NCI-H2227 (cell line): ENCODE results near the gene EXOG.

ENCODE experiments used
- DNase-seq: peaks from one replicate; lab custom pipeline; 2025; ENCODE audit not compliant: unreplicated experiment; lab: John Stamatoyannopoulos, UW

EXOG gene

GRCh38 chr3:38544926-38545325, 48.8 kb downstream of the EXOG start:
- no peak for DNase-seq

GRCh38 chr3:38545550-38545949, 49.4 kb downstream of the EXOG start:
- no peak for DNase-seq

DNA sequence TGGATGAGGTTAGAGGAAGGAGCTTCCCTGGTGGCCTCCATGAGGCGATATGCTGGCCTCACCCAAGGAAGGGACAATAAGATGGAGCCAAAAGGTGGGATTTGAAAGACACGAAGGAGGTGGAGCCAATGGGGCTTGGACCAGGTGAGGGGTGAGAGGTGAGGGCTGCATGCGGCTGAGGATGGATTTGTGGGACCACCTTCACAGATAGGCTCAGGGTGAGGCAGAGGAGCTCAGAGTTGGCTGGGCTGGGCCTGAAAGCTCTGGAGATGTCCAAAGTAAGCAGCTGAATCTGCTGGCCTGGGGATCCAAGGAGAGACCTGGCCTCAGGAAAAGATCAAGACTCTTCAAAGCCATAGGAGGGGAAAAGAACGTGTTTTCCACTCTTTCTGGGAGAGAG, 49.8 kb downstream of the EXOG start:
- no peak for DNase-seq

DNA sequence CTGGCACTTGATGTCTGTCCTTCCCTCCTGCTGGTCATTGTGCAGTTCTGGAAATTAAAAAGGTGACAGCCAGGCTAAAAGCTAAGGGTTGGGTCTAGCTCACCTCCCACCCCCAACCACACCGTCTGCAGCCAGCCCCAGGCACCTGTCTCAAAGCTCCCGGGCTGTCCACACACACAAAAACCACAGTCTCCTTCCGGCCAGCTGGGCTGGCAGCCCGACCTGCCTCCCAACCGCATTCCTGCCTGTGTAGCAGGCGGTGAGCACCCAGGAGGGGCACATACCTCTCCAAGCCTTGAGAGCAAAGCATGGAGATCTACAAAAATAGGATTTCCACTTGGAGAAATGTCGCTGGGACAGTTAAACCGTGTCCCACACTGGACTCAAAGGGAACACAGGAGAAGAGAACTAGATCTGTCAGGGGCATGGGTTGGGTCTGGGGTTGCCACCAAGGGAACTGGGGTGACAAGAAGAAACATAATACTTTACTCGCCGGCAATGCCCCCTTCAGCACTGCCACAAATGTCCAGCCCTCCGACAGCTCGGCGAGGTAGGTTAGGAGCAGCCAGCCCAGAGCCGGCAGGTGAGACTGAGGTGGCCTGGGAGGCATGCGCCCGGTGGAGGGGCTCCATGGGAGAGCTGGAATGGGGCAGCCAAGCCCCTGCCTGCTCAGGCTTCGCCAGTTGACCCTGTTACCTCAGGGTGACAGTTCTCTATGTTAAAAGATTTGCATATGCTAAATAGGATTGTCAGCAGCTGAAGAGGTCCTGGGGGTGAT, 52.2 kb downstream of the EXOG start:
- DNase-seq: no peak

DNA sequence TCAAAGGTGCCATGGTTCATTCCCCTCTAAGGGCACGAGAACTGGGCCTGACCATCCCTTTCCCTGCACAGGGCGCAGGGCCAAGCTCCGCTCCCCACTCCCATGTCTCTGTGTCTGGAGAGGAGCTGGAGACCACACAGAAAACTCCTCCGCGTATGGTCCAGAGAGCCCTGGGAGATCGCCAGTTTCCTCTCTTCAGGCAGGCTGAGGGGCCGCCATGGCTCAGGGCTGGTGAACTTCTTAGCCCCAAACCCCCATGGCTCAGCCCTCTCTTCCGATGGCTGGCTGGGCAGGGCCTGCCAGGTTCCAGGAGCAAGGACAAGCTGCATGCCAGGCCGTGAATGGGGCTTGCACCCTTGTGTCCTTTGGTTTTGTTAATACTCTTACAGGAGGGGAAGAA, 52.9 kb downstream of the EXOG start:
- no peak for DNase-seq

GRCh38 chr3:38549486-38549885, 53.3 kb downstream of the EXOG start:
- no peak for DNase-seq

DNA sequence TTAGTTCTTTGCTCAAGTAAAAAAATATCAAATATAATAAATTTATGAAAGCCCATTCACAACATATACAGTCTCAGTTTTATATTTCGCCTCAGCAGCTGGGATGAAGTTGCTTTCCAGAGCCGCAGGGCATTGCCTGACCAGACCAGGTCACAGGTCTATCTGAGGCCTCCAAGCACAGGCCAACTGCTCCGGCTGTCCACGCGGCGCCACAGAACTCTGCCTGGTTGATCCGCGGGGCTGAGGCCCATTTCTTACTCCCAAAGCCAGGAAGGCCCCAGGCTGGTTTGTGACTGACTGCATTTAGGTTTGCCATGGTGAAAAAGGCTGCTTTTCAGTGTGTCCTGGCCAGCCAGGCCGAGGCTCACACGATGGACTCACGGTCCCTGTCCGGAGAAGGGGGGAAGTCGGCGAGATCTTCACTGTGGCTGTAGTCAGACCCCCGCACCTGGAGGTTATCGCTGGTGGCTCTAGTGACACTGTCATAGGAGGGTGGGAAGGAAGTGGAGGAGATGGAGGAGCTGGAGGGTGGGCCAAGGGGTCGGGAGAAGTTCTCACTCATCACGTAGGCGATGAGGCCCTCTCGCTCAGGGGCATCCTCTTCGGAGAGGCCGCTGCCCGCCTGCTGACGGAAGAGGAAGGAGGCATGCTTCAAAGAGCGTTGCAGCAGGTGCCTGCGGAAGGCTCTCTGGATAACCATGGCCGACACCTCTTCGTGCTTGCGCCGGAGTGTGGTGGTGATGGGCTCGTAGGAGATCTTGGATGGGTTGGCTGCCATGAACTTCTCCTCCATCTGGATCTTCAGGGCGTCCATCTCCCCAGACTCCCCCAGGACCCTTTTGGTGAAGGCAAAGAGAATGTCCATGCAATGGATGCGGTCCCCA, 54.1 kb downstream of the EXOG start:
- DNase-seq: no peak

- no peak for DNase-seq
These were observed 55.1 kb downstream of the EXOG start for GRCh38 chr3:38551026-38551832.

DNA sequence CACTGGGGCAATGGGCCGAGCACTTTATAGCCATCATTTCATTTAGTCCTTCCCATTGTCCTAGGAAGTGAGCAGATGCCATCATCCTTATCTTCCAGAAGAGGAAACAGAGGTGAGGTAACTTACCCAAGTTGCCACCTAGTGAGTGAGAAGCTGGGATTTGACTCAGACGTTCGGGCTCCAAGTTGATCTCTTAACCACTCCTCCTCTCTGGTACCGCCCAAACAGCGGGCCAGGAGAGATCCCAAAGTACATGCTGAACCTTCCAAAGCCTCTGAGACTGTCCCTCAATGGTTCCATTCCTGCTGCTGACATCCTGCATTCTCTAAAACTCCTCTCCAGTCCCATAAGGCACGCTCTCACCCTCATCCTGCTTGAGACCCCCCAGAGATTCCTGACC, 56.2 kb downstream of the EXOG start:
- no peak for DNase-seq

- no peak for DNase-seq
These were observed 56.9 kb downstream of the EXOG start for GRCh38 chr3:38553071-38553470.

DNA sequence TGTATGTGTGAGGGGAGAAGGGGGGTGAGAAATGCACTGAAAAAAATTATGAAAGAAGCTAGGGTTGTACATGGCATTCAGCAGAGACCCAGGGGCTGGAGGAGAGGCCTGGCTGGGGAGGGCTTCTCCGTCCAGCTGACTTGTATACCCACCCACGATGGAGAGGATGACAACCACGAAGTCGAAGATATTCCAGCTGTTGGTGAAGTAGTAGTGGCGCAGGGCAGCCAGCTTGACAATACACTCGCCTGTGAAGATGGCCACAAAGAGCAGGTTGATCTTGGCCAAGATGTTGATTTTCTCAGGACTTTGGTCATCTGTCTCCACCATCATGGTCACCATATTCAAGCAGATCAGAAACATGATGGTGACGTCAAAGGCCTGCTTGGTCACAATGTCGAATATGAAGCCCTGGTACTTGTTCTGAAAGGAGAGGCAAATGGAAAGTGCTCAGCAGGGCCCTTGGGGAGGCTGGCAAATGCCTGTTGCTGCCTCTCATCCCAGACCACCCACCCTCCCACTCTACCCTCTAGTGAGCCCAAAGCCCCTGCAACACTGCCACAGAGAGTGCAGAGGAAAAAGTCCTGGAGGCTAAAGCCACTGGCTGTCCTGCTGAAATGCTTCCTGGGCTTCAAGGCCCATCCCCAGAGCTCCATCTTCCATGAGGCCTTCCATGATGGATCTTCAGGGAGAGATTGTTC, 58.1 kb downstream of the EXOG start:
- no peak for DNase-seq

DNA sequence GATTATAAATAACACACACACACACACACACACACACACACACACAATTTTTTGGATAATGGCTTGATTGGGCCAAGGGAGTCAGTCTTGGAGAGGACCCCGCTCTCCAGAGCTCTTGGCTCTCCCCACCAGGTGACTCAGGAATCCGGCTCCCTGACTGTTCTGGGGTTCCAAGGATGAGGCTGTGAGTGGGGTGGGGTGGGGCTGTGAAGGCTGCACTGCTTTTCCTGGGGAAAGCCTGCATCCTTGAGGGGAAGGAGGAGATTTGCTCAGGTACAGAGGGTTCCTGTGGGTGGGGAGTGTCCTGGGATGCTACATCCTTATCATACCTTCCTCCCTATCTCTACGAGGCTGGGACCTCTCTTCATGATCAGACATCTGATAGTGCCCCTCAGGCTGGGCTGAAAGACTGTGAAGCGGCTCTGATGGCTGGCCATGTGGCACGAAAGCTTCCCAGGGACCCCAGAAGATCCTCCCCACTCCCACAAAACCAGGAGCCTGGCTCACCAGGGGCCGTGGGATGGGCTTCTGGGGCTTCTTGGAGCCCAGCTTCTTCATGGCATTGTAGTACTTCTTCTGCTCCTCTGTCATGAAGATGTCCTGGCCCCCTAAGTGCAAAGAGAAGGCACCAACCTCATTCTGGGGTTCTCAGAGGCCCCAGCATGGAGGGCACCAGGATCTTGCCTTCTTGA, 59.2 kb downstream of the EXOG start:
- DNase-seq: no peak

DNA sequence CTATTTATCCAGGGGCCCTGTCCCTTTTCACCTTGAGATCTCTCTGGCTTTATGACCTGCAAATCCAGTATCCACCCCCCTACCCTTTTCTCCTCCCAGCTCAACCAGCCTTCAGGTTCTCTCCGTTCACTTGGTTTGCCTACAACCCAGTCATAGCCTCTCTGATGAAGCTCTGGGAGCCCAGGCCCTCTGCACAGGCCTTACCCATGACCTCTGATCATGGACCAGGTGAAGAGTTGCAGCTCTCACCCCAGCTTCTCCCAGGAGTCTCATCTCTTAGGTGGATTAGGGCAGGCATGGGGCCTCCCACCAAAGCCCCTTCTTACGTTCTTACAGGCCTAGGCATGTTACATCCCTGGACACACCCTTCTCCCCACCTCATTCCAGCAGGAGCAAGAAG, 59.8 kb downstream of the EXOG start:
- DNase-seq: no peak

- no peak for DNase-seq
These were observed 60.7 kb downstream of the EXOG start for GRCh38 chr3:38556640-38557358.

DNA sequence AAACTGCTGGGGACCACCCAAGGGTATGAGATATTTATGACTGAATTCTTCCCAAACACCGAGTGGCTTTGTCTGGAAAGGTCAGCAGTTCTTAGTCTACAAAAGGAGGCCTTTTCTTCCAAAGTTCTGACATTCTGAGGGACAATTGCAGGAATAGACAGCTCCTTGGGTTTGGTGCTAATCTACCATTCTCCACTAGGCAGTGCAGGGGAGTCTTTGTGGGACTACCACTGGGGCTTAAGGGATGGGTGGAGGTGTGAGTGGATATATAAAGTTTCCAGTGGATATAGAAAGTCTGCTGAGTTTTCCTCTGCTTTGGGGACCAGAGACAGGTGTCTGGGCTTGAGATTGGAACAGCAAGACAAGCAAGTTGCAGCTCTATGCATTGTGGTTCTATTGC, 62.7 kb downstream of the EXOG start:
- DNase-seq: no peak

DNA sequence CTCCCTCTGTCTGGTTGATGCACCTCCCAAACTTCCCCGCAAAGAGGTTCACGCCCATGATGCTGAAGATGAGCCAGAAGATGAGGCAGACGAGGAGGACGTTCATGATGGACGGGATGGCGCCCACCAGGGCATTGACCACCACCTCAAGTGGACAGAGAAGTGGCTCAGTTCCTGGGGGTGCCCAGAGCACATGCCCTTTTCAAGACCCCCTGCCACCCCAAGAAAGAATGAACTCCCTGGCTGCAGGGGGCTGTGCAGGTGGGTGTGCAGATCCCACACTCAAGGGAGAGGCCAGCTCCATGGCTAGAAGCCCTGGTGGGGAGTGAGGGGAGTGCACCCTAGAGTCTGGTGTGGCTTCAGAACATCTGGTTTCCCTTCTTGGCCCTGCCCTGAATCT, 64.1 kb downstream of the EXOG start:
- no peak for DNase-seq

DNA sequence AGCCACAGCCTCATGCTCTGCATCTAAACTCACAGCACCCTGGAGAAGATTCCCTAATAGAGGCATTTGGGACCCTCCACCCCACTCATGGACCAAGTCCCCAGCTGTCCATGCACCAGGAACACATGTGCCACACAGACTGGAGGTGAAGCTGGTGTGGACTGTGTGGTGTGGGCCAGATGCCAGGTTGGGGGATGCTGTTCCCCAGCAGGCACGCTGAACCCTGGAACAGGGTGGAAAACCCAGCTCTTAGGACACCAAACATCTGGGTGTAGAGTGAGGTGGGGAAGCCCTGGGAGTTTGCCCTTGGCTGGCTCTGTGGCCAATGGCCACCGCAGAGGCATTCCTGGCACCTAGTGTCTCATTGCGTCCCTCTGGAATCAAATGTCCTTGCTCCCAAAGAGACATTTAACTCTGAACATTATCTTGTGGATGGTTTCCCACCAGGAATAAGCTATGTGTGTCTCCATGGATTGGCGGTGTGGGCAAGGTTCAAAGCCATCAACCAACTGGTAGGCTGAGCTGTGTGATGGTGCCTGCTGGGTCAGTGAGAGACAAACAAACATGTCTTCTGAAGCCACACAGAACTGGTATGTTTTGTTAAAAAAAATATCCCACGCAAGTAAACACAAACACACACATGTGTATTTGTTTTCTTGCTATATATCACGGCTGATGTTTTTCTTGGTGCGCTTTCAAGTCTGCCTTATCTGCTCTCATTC, 65.0 kb downstream of the EXOG start:
- DNase-seq: no peak

DNA sequence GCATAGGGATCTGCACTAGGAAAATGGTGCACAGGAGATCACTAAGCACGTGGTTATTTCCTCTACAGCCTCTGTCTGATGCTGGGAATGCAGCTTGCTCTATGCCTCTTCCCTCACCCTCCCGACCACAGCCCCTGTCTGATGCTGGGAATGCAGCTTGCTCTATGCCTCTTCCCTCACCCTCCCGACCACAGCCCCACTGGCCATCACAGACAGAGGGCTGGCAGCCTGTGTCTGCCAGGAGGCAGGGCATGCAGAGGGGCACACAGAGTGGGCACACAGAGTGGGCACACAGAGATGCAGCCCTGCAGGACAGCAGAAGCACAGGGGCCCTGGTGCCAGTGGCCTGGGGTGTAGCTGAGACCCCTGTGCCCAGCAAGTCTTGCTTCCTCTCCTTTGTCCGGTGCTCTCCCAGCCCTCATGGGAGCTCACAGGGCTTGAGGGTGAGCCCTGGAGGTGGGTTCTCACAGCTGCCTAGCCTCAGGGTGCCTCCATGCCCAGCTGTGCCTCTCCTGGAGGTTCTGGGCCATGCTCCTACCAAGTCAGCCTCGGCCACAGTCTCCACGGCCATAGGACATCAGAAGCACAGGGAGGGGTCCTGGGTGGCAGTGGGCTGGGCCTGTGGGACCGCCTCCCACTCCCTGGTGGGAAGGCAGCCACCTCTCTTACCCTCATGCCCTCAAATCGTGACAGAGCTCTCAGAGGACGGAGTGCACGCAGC, 65.8 kb downstream of the EXOG start:
- DNase-seq: no peak
